ENCODE data around the gene SUN5. TPM values are rescaled to one million over a fixed set of nuclear protein-coding genes. Genes with fewer than 3 reads are reported as not detected.

SUN5 gene
- total RNA-seq, 2 experiments from 2014 or later = not detected

DNA sequence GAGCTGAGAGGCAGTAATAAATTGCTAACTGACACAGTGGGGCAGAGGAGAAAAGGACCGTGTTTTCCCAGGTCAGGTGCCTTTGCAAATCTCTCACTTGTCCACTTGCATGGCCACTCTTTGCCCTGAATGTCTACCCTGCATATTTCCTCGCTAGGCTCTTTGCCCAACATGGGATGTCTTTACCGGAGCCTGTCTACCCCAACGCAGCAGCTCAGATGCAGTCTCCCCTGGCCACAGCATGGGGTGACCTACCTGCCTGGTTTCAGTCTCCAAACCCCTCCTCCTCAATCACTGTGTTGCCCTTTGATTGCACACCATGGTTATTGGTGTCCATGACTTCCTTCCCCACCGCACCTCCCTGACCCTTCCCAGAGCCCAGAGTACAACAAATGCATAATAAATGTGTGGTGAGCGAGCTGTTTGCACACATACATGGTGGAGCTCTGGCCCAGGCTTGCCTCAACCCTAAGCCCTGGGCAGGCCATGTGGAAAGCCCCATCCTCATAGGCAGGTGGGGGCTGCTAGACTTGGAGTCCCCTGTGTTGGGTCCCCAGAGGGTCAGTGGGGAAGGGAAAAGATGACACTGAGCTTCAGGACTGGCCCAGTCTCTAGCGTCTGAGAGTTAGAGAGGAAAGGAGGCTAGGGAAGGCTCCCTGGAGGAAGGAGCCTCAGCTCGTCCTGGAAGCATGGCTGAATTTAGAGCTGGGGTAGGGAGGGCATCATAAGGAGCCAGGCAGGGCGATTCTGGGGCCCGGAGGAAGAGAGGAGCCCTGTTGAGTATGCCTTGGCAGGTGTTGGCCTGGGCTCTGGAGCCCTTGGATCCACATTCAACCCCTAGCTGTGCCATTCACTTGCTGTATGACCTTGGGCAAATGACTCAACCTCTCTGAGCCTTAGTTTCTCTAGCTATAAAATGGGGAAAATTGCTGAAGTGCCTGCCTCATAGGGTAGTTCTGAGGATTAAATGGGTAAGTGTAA lies 22.8 kb upstream of the SUN5 start:
- ATAC-seq (no peak), DNase-seq (no peak)
- no peaks in the 10 kb centered on the region for H3K36me3 Mint-ChIP-seq (ENCODE audit: low read depth)
- no peaks in the 10 kb centered on the region for H3K9me3 Mint-ChIP-seq
- no peaks in the 10 kb centered on the region for H3K27me3 Mint-ChIP-seq
- TF ChIP-seq, protein P1, sequence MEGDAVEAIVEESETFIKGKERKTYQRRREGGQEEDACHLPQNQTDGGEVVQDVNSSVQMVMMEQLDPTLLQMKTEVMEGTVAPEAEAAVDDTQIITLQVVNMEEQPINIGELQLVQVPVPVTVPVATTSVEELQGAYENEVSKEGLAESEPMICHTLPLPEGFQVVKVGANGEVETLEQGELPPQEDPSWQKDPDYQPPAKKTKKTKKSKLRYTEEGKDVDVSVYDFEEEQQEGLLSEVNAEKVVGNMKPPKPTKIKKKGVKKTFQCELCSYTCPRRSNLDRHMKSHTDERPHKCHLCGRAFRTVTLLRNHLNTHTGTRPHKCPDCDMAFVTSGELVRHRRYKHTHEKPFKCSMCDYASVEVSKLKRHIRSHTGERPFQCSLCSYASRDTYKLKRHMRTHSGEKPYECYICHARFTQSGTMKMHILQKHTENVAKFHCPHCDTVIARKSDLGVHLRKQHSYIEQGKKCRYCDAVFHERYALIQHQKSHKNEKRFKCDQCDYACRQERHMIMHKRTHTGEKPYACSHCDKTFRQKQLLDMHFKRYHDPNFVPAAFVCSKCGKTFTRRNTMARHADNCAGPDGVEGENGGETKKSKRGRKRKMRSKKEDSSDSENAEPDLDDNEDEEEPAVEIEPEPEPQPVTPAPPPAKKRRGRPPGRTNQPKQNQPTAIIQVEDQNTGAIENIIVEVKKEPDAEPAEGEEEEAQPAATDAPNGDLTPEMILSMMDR (IDR thresholded peaks at IDR 0.05) = no peak
- intact Hi-C loops (cut with micrococcal nuclease) = no loop called here
- ChIA-PET CTCF (no interaction called here), POLR2A (no interaction called here)
- H3K4me3 Mint-ChIP-seq = no peak overlapping the region
- H3K4me1 Mint-ChIP-seq (ENCODE audit: low read depth) = no peaks in the 10 kb centered on the region
- H3K27ac Mint-ChIP-seq = no peak overlapping the region

DNA sequence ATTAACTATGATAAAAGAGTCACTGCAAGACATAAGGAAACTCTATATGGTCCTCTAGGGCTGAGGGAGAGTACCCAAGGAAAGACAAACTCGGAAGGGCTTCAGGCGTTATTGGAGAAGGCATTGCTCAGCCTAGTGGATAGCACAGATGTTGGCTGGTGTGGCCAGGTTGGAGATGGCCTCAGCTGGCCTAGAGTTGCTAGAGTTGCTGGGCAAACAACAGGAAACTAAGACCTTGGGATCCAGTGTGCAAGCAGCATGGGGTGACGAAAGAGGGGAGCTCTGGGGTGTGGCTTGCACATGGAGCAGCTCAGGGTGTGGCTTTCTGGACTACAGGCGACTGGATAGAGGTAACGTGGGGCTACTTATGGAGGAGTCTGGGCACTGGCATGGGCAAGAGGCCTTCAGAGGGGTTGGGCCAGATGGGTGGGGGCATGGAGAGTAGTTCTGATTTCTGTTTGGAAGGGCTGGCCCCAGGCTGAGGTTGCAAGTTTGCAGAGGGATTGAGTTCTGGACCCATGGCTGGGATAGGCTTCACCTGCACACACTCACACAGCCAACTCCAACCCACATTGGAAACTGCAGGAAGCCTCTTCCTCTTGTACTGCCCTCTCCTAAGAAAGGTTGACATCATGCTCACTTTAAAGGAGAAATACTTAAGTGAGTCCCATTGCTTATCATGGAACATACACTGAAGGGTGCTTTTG lies 22.0 kb upstream of the SUN5 start:
- TF ChIP-seq, protein P1 (IDR thresholded peaks at IDR 0.05) = no peak
- no peak for ATAC-seq
- no peak for DNase-seq
- intact Hi-C loops (cut with micrococcal nuclease) = no loop called here
- no peaks in the 10 kb centered on the region for H3K27me3 Mint-ChIP-seq
- no peaks in the 10 kb centered on the region for H3K4me1 Mint-ChIP-seq (ENCODE audit: low read depth)
- H3K4me3 Mint-ChIP-seq = no peak overlapping the region
- no peaks in the 10 kb centered on the region for H3K9me3 Mint-ChIP-seq
- CTCF ChIA-PET = no interaction called here
- no peaks in the 10 kb centered on the region for H3K36me3 Mint-ChIP-seq (ENCODE audit: low read depth)
- H3K27ac Mint-ChIP-seq = no peak overlapping the region
- POLR2A ChIA-PET = no interaction called here

DNA sequence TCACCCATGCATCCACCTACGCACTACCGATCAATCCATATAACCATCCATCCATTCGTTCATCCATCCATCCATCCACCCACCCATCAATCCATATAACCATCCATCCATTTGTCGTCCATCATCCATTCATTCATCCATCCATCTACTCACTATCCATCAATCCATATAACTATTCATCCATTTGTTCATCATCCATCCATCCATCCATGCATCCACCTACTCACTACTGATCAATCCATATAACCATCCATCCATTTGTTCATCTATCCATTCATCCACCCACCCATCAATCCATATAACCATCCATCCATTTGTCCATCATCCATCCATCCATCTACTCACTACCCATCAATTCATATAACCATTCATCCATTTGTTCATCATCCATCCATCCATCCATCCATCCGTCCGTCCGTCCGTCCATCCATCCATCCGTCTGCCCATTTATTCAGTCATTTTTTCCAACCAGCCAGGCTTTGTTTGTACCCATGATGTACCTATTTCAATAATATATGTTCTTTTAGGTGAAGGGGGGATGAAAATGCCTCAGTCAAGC lies 21.2 kb upstream of the SUN5 start:
- Mint-ChIP-seq H3K4me3 (no peak overlapping the region), H3K27ac (no peak overlapping the region), H3K27me3 (no peaks in the 10 kb centered on the region), H3K36me3 (ENCODE audit: low read depth) (no peaks in the 10 kb centered on the region), H3K9me3 (no peaks in the 10 kb centered on the region), H3K4me1 (ENCODE audit: low read depth) (no peaks in the 10 kb centered on the region)
- intact Hi-C loops (cut with micrococcal nuclease) = no loop called here
- TF ChIP-seq, protein P1 (IDR thresholded peaks at IDR 0.05) = no peak
- DNase-seq (no peak), ATAC-seq (no peak)
- ChIA-PET POLR2A (no interaction called here), CTCF (no interaction called here)

DNA sequence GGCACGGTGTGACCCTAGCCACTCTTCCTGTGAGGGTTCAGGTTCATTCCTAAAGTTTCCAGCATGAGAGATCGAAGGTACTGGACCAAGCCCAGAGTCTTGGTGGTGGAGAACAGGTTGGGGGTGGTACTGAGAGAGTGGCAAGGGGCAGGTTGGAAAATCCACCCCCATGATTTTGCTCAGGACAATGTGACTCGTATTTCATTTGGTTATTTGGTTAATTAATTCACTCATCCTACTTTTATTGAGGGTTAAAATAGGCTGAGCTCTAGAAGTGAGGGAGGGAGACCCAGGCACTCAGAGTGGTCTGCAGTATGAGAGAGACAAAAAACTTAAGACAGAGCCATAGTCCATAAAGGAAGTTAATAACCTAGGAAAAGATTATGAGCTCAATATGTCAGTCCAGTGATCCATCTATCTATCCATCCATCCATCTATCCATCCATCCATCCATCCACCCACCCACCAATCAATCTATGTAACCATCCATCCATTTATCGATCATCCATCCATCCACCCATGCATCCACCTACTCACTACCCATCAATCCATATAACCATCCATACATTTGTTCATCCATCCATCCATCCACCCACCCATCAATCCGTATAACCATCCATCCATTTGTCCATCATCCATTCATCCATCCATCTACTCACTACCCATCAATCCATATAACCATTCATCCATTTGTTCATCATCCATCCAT lies 20.5 kb upstream of the SUN5 start:
- Mint-ChIP-seq H3K4me3 (no peak overlapping the region), H3K27me3 (no peaks in the 10 kb centered on the region)
- CTCF ChIA-PET = no interaction called here

More for the DNA sequence above, 20.5 kb upstream of the SUN5 start:
- Mint-ChIP-seq H3K4me1 (ENCODE audit: low read depth) (no peaks in the 10 kb centered on the region), H3K9me3 (no peaks in the 10 kb centered on the region), H3K36me3 (ENCODE audit: low read depth) (no peaks in the 10 kb centered on the region), H3K27ac (no peak overlapping the region)
- ATAC-seq = no peak
- DNase-seq = no peak
- intact Hi-C loops (cut with micrococcal nuclease) = no loop called here
- TF ChIP-seq, protein P1 (IDR thresholded peaks at IDR 0.05) = no peak
- POLR2A ChIA-PET = no interaction called here

Measured in activated CD8-positive, alpha-beta T cell treated with anti-CD3 and anti-CD28 coated beads for 36 hours (primary cell).